RWPE2 (cell line): ENCODE results near the gene RNF39.
A peak's percentile ranks its signal among the peaks of the same experiment; 100 is the strongest.

Experiments used
- ATAC-seq: fragments of 200-7000 bp; cut with Tn5 transposase; 3 replicates; pipeline ENCODE4 v1.9.1; 2021; ENCODE audit warnings: low read depth
- DNase-seq: peaks from one replicate; pipeline ENCODE4 v3.0.0-alpha.2; 2020; ENCODE audit warnings: low spot score
- H3K27ac ChIP-seq: fragments of 450-650 bp; 2 replicates; pipeline ENCODE4 v1.5.1; 2017; ENCODE audit warnings: mild to moderate bottlenecking; ENCODE audit not compliant: poor library complexity, severe bottlenecking
- H3K27me3 ChIP-seq: fragments of 250-450 bp; sonication (Bioruptor Pico); 2 replicates; pipeline ENCODE4 v1.5.1; 2021; ENCODE audit warnings: mild to moderate bottlenecking, moderate library complexity; ENCODE audit not compliant: insufficient read depth, poor library complexity, severe bottlenecking
- H3K36me3 ChIP-seq: fragments of 250-450 bp; sonication (Bioruptor Pico); 2 replicates; pipeline ENCODE4 v1.5.1; 2020; ENCODE audit warnings: low read depth, mild to moderate bottlenecking, moderate library complexity
- H3K4me1 ChIP-seq: fragments of 250-450 bp; sonication (Bioruptor Pico); 2 replicates; pipeline ENCODE4 v1.5.1; 2021; ENCODE audit warnings: mild to moderate bottlenecking, moderate library complexity; ENCODE audit not compliant: insufficient read depth, poor library complexity, severe bottlenecking
- H3K4me3 ChIP-seq: fragments of 250-450 bp; sonication (Bioruptor Pico); 2 replicates; pipeline ENCODE4 v1.5.1; 2021; ENCODE audit warnings: mild to moderate bottlenecking, moderate library complexity; ENCODE audit not compliant: severe bottlenecking
- H3K9me3 ChIP-seq: fragments of 250-450 bp; sonication (Bioruptor Pico); 2 replicates; pipeline ENCODE4 v1.5.1; 2021; ENCODE audit warnings: mild to moderate bottlenecking, moderate library complexity; ENCODE audit not compliant: severe bottlenecking
- TF ChIP-seq, protein P1 (sequence below): fragments of 450-650 bp; IDR thresholded peaks from one replicate; pipeline ENCODE4 v1.5.1; 2017; ENCODE audit warnings: mild to moderate bottlenecking, moderate library complexity; ENCODE audit not compliant: poor library complexity, severe bottlenecking

Gene RNF39

GRCh38 chr6:30087876-30088275 is 12.3 kb upstream of the RNF39 start:
- Histone ChIP-seq H3K9me3 (no peaks in the 10 kb centered on the region), H3K4me1 (peaks cover 11% of the 10 kb centered on the region), H3K4me3 (no peak overlapping the region), H3K27me3 (no peaks in the 10 kb centered on the region), H3K36me3 (no peaks in the 10 kb centered on the region), H3K27ac (no peak overlapping the region)
- ATAC-seq, result no peak
- no peak for DNase-seq
- TF ChIP-seq, protein P1, sequence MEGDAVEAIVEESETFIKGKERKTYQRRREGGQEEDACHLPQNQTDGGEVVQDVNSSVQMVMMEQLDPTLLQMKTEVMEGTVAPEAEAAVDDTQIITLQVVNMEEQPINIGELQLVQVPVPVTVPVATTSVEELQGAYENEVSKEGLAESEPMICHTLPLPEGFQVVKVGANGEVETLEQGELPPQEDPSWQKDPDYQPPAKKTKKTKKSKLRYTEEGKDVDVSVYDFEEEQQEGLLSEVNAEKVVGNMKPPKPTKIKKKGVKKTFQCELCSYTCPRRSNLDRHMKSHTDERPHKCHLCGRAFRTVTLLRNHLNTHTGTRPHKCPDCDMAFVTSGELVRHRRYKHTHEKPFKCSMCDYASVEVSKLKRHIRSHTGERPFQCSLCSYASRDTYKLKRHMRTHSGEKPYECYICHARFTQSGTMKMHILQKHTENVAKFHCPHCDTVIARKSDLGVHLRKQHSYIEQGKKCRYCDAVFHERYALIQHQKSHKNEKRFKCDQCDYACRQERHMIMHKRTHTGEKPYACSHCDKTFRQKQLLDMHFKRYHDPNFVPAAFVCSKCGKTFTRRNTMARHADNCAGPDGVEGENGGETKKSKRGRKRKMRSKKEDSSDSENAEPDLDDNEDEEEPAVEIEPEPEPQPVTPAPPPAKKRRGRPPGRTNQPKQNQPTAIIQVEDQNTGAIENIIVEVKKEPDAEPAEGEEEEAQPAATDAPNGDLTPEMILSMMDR, result no peak

DNA sequence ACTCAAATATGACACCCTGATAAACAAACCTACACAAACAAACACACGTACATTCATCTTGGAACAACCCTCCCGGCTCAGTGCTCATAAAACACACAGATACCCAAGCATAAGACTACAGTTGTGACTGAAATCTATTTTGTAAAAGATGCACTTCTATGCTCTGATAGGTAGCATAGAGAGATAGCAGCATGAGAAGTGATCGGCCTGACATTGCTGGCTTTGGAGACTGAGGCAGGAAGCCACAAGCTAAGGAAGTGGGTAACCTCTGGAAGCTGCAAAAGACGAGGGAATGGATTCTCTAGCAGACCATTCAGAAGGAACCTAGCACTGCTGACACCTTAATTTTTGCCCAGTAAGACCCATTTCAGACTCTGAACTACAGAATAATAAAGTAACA is 1.6 kb upstream of the RNF39 start:
- TF ChIP-seq, protein P1, result no peak
- Histone ChIP-seq H3K36me3 (no peaks in the 10 kb centered on the region), H3K4me1 (peaks cover 15% of the 10 kb centered on the region), H3K27me3 (no peaks in the 10 kb centered on the region), H3K27ac (peak overlapping the region; percentile 85), H3K4me3 (no peak overlapping the region), H3K9me3 (no peaks in the 10 kb centered on the region)
- DNase-seq, result no peak
- no peak for ATAC-seq

DNA sequence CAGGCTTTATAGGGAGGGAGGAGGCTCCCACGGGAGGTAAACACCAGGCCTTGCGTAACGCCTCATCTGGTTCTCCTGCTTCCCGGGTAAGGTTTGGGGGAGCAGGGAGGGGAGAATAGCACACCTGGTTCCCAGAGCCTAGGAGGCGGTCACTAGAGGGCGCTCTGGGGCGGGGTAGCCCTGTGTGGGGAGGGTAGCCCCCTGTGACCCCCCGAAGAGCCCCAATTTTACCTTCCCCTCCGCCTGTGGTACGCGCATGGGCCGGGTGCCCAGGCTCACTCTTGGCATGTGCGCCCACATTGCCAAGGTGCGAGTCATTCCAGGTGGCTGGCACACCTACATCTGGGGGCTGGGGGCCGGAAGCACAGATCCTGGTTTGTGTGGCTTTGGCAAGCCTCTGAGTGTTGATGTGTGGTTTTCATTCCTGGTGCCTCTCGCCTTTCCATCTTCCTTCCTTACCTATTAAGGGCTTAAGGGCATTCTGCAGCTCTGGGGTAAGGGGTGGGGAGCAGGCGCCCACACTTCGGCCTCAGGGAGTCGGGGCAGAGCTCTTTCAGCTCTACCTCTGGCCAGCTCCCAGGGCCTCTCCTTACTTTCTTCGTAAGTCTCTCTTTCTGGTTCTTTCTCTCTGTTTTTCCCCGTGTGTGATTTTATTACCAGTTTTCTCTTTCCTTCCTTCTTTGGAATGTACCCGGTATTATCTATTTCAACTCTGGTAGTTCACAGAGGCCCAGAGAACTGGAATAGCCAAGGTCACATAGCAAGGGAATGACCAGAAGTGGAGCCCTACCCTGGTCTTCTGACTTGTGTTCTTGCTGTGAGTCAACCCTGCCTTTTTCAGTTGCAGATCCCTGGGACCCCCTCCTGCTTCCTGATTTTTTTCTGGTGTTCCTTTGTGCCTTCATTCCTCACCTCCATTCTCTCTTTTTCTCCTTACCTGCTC is 492 bp upstream of the RNF39 start:
- Histone ChIP-seq H3K4me3 (peak overlapping the region; percentile 47), H3K27me3 (no peaks in the 10 kb centered on the region), H3K36me3 (no peaks in the 10 kb centered on the region), H3K4me1 (peaks cover 15% of the 10 kb centered on the region), H3K27ac (peak overlapping the region; percentile 85), H3K9me3 (no peaks in the 10 kb centered on the region)
- ATAC-seq (peak; percentile 77), DNase-seq (peak; percentile 93)
- TF ChIP-seq, protein P1, result peak; percentile 79

DNA sequence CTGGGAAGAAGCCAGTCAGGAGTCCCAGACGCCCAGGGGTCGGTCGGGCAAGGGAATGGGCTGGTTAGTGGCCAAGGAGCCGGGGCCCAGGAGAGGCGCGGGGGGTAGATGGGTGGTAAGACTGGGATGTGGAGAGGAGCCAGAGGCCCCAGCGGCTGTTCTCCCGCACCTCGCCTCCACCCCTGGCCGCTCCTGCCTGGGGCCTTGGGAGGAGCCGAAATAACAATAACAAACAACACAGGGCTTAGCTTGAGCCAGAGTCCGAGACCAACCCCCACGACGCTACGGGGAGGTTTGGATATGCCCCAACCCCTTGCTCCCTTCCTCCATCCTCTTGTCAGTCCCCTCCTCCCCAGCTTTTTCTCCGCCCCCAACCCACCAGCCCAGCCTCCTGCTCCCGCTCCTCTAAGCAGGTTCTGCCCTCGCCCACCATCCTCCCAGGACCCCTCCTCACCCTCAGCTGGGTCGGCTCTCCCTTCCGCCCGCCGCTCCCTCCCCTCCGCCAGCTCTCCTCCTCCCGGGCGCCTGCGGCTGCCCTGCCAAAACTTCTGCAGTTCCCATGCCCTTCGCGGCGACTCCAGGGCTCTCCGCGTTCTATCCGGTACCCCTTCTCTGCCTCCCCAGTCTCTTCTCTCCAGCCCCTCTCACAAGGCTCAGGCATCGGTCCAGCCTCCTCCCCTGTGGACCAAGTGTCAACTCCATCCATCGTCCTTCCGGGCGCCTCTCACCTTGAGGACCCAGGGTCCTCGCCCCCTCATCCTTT is 1.1 kb downstream of the RNF39 start:
- no peak for DNase-seq

More for the DNA sequence above, 1.1 kb downstream of the RNF39 start:
- H3K4me1 ChIP-seq, result peaks cover 15% of the 10 kb centered on the region
- H3K9me3 ChIP-seq, result no peaks in the 10 kb centered on the region
- ATAC-seq, result peak; percentile 34
- H3K27me3 ChIP-seq, result no peaks in the 10 kb centered on the region
- TF ChIP-seq, protein P1, result no peak
- no peaks in the 10 kb centered on the region; the same call in 1 of the 2 replicates for H3K36me3 ChIP-seq
- H3K27ac ChIP-seq, result peak overlapping the region; percentile 85
- H3K4me3 ChIP-seq, result peak overlapping the region; percentile 47
